GM15510 (cell line): Measurements from ENCODE around the gene RAI14.

Experiments used
- POLR2A ChIP-seq: IDR thresholded peaks from 3 replicates; pipeline ENCODE4 v1.6.1; 2011; ENCODE audit warnings: borderline replicate concordance; ENCODE audit not compliant: insufficient read length; ENCODE audit errors: extremely low read depth

Gene RAI14

DNA sequence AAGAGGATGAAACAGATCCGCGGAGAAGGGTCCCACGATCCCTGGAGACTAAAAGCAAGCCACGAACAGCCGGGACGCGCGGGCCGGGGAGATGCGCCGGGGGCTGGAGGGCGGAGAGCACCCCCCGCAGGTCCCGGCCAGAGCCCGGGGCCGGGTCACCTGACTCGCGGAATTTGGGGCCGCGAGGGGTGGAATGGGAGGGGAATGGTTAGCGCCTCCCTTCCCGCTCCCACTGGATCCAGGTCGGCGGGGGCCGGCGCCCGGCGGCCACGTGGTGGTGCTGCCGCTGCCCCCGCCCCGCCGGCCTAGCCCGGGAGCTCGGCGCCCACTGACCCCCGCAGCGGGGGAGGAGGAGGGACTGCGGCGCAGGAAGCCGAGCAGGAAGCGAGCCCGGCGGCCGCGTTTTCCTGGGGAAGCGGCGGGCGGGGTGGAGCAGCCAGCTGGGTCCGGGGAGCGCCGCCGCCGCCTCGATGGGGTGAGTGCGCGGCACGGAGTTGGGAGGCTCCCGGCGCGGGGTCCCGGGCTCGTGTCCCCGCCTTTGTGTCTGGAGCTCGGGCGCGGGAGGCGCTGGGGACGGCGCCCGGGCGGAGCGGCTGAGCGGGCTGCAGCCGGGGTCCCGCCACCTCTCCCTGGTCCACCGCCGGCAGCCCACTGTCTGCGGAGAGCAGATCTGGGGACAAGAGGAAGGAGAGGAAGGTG, at the start of gene RAI14:
TSS of gene RAI14 (plus strand) at position 328 of the 699 bp plus-strand sequence. CDS start 30,592 bp downstream, outside the sequence.
- no peak for TF ChIP-seq POLR2A

DNA sequence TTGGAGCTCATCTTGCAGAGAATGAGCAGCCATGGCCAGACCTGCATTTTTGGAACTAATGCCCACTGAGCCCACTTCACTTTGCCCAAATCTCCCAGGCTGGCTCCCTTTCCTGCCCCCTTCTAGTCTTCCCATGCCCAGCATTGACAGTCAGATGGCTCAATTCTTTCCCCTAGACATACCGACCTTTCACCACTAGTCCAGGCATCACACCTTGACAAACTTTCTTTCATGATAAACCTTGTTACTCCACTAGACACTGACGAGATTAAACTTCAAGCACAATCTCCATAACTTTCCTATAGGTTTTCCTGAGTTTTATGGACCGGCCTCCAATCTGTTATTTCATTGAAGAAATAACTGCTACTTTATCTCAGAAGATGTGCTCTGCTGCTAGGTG, 47.8 kb upstream of the RAI14 start:
- TF ChIP-seq POLR2A: no peak

DNA sequence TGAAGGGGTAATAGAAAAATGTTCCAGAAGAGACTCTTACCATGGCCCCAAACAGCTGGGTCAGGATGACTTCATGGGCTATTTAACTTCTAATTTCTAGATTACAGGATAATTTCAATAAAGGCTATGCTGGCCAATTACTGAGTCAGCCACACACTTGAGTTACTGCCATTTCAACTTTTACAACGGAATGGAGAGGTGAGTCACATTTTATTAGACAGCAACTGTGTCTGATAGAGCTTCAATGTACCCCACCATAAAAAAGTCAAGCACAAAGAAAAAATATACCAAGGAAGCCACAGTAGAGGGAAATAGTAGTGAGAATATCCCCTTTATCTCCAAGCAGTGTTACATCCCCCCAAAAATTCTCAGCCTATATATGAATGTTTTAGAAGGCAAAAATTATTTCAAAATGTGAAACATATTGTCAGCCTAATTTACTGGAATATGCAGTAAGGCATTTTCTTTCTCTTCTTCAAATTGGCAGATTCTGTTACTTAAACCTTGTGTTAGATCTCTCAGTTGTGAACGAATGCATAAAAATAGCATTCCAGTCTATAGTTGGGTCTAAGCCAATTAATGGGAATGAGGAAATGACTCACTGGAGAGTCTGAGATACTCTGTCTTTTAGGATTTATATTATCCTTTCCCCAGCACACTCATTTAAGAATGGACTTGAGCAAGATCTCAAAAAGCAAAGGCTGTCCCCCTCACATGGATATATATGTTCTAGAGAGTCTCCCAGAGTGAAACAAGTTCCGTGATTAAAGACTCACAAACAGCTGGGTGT, 47.1 kb upstream of the RAI14 start:
- TF ChIP-seq POLR2A: no peak

DNA sequence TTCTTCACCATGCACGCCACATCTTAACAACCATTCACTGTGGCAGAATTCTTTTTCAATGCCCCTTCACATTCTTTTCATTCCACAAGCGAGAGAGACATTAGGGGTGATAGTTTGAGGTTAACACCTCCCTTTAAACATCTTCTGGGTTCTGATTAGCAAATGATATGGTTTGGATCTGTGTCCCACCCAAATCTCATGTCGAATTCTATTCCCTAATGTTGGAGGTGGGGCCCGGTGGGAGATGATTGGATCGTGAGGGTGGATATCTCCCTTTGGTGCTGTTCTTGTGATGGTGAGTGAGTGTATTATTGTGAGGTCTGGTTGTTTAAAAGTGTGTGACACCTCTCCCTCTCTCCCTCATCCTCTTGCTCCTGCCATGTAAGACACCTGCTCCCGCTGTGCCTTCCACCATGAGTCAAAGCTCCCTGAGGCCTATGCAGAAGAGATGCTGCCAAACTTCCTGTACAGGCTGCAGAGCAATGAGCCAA, 46.1 kb upstream of the RAI14 start:
- TF ChIP-seq POLR2A: no peak

DNA sequence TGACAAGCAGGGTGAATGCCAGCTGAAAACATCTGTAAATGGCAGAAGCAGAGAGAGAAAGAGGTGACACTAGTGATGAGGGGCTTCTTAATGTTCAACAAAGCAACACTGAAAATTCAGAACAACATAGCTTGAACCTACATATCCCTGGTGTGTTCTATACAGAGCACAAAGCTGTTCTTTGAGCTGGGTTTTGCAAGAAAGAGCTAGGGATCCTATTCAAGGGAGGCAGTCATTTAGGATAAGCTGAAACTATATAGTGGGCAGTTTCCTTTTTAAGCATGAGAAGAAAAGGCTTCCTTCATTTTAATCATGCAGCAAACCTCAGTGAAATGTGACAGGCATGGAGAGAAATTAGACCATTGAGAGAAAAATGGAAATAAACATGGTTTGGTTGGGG, 45.6 kb upstream of the RAI14 start:
- TF ChIP-seq POLR2A: no peak

DNA sequence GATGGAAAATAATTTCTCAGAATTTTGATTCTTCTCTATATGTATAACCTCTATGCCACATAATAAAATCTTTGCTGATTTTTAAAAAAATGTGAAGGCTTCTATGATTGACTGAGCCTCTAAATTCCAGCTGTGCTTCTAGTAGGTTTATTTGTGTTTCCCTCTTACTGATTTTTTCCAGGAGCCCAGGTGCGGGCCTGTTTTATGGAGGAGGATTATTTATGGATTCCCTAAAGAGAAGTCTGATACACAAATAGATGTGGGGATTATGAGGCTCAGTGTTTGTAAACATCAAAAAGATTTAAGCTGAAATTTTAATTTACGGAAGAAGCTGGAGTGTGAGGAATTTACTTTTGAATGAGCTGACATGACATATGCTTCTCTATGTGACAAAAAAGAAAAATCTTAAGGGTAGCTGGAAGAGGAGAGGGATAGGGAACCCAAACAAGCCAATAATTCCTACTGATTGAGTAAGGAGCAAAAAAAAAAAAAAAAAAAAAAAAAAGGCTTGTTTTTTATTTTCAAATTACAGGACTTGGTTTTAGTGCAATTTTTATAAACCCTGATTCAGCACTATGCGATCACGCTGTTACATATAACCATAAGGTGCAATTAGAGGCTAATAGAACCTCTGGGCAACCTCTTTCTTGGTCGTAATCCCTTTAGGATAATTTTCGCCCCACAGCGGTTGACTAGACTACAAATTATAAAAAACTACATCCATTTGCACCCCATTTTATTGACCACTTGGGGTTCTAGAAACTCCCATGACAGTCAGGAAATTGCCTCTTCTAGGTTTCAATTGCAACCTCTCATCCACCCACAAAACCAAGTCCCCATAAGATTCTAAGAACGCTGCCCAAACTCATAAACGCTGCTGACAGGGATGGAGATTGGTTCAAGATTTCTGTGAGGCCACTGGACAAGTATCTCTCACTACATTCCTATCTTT, 44.4 kb upstream of the RAI14 start:
- TF ChIP-seq POLR2A: no peak

DNA sequence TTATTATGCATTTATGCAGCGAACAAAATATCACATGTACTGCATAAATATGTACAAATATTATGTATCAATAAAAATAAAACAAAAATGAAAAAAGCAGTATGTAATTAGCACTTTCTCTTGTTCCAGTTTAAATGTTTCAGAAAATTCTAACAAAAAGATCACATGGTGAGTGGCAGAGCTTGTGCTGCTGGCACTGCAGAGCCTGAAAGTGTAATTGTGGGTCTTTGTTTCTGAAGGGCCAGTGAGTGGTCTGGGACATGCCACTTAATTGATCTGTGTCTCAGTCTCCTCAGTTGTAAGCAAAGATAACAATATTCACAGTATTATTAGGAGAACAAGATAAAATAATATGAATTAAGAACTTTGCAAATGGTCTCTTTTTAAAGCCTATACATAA, 39.5 kb upstream of the RAI14 start:
- no peak for TF ChIP-seq POLR2A

DNA sequence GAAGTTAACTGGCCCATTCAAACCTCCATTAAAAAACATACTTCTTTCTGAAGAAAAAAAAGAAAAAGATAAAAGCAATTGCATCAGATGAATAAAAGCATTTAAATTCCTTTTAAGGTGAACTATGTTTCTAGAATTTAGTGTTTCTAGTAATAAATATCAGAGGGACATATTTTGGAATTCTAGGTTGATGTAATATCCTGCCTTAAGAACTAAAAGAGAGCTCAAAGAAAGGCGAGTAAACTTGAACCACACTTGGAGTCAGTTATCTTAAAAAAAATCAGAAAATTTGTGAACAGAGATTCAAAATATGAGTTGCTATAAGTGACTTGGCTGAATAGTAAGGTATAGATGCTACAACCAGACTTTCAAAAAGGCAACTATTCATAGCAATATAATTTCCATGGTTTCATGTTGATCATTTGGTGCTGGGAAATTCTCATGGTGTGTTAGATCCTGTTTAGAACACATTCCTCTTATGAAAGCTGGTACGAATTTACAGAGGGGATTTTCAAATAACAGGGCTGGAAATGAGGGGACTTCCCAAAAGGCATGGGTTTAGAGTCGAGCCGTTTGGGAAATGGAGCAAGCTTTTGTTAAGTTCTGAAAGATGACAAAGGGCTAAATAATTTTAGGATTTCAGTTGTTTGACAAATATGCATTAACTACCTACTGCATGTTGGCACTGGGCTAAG, 37.6 kb upstream of the RAI14 start:
- TF ChIP-seq POLR2A: no peak

DNA sequence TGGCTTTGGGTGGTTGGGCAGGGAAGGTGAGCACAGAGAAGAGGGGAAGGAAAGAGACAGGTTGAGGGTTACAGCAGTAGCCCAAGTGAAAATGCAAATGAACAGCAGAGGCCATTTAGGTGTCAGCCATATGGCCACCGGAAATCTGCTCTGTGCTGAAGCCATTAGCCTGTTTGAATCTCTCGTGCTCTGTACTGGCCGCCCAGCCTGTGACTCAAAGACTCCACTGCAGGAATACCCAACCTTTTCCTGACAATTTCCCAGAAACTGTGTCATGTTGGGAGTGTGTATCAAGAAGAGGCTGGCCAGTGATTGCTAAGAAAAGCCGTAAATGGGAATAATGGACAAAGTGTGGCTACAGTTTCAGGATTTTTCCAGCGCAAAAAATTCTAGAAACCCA, 35.9 kb upstream of the RAI14 start:
- no peak for TF ChIP-seq POLR2A

DNA sequence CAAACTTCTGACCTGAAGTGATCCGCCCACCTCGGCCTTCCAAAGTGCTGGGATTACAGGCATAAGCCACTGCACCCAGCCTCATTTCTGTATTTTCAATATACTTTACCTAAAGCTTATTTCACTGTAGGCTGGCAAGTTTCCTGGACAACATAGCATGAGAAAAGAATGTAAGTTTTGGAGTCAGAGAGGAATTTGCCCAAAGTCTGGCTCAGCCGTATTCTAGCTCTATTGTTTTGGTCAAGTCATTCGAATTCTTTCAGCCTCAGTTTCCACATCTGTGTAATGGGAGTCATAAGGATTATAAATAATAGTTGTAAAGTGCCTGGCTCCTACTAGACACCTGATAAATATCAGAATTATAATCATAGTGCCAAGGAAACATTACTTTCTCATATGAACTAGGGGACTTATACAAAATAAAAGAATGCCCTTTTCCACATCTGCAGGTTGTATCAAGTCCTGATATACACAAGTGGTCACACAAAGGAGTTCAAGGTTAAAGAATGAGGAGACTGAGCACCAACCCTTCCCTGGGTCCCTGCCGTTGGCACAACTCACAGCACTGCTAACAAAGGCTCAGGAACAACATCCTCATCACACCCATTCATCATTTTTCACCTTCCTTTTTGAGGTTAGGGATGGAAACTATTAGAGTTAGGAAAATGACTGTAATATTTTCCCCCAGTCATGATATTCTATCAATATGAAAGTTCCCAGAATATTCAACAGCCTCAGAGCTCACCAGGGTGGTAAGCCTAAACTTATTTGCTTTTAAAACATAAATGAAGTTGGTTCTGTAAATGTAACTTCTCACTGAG, 34.6 kb upstream of the RAI14 start:
- TF ChIP-seq POLR2A: no peak

DNA sequence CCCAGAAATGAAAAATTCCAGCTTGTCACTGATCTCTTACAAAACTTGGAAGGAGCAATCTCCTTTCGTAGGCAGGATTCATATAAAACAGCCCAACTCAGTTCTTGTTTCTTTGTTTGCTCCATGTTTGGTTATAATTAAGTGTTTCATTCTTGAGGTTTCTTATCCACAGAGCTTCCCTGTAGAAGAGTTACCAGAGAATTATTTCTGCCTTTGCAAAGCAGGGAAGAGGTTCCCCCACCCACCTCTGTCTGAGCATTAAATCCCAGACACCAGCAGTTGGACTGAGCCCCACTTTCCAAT, 34.1 kb upstream of the RAI14 start:
- TF ChIP-seq POLR2A: no peak

DNA sequence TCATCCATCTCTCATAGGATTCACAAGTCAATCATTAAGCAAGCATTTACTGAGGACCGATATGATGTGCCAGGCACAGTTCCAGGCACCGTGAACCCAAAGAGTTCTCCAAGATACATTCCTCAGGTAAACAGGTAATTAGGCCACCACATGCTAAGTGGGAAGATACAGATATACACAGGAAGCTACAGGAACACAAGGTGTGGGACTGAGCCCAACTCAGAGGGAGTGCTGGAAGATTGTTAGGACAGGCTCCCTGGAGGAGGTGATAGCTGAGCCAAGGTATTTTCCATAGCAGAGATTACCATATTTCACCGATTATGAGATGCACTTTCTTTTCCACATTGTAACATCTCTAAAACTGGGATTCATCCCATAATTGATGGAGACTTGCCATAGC, 31.4 kb upstream of the RAI14 start:
- no peak for TF ChIP-seq POLR2A

DNA sequence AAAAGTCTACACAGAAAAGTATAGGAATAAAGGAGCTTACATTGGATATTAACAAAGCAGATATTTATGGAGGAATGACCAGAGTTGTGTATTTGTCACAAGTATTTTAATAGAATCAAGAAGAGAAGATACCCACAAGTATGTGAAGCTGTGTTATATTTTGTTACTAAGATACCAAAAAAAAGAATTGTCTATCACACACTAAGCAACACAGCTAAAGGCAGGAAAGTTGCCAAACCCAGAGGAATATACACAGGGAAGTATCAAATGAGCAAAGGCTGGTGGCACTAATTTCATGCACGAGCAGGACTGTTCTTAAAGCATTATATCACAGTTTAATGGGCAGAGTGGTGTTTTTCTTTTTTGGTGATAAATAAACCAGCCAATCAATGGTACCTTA, 30.9 kb upstream of the RAI14 start:
- no peak for TF ChIP-seq POLR2A

DNA sequence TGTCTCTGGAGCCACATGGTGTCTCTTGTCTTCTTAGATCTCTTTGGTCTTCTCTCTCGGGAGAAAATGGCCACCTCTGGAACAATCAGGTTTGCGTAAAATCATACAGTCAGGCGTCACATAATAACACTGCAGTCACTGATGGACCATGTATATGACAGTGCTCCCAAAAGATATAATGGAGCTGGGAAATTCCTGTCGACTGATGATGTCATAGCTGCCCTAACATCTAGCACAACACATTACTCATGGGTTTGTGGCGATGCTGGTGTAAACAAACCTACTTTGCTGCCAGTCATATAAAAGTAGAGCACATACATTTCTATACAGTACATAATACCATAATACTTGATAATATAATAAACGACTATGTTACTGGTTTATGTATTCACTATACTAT, 30.1 kb upstream of the RAI14 start:
- no peak for TF ChIP-seq POLR2A
